Suppressor macrophage (primary cell): ENCODE data around the gene SLC39A3.
"Not testable (repeated sequence)": the region's sequence is repeated elsewhere in the genome, so short reads cannot be mapped to it uniquely, and the experiment has no call there.

Experiments
- DNase-seq, 4 experiments: peaks; one replicate each; pipeline ENCODE4 v3.0.0-alpha.2; 2020 to 2022

Gene SLC39A3

GRCh38 chr19:2721570-2722540 is 18.0 kb downstream of the SLC39A3 start:
- no peak for DNase-seq

GRCh38 chr19:2720777-2721569 is 18.8 kb downstream of the SLC39A3 start, which contains the start of gene DIRAS1:
Gene DIRAS1 (minus strand): TSS chr19:2721372. CDS start chr19:2717806, 3,566 bp downstream.
- peak in 1 of 4 experiments; percentile 49 for DNase-seq

DNA sequence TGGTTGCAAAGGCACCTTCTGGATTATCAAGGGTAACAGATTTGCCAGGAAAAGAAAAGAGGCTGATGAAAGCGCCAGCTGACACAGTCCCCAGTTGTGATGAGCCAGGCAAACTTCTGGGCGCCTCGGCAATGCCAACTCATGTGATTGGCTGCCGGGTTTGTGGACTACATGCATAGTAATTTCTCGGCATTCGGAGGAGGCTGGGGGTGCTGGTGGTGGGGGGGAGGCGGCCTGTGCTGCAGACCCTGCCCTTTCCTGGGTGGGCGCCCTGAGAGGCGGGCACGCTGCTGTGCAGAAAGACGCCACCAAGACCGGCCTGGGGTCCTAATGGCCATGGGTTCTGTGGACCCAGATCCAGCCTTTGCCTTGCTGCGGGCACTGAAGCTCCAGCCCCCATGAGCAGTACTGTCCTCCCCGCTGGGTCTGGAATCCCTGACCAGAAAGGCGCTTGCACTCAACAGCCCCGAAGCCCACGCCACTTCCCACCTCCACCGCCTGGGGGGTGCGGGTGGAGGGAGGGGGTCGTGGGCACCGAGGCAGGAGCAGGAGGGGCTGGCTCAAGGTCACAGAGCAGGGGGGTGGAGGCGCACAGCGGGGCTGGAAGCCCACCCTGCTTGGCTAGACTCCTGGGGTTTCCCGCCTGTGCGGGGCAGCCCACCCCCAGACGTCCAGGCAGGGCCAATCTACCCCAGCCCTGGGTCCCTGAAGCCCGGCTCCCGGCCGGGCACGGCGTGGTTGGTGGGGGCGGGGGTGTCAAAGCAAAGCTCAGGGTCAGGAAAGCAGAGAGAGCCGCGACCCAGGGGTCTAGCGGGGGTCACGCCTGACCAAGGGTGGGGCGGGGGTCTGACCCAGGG is 19.7 kb downstream of the SLC39A3 start:
- peak; percentile 43 to 62 (median 53) for DNase-seq

GRCh38 chr19:2719232-2719735 is 20.5 kb downstream of the SLC39A3 start:
- DNase-seq = no peak

- no peak for DNase-seq
Measured at GRCh38 chr19:2717638-2718541, 21.9 kb downstream of the SLC39A3 start.

- no peak for DNase-seq
Measured at GRCh38 chr19:2716722-2717637, 22.8 kb downstream of the SLC39A3 start.

DNA sequence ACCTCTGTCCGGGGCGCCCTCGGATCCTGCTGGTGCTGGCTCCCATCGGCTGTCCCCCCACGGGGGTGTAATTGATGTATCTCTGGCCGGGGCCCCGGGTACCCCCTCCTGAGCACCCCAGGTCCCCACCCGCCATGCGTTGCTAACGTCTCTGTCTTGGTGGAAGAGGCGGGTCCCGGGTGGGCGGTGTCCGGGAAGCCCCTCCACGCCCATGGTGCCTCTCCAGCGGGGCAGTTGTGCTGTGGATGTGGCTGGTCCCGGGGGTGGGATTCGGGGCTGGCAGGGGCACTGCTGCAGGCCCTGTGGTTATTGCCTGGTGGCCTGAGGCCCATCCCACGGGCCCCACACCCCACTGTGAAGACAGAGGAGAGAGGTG is 23.6 kb downstream of the SLC39A3 start:
- no peak for DNase-seq

- DNase-seq = no peak
Measured at GRCh38 chr19:2715470-2716274, 24.1 kb downstream of the SLC39A3 start.

- no peak for DNase-seq
Measured at GRCh38 chr19:2714531-2715269, 25.1 kb downstream of the SLC39A3 start.

GRCh38 chr19:2714102-2714501 is 25.7 kb downstream of the SLC39A3 start:
- not testable (repeated sequence) for DNase-seq

GRCh38 chr19:2713170-2713569 is 26.6 kb downstream of the SLC39A3 start:
- not testable (repeated sequence) for DNase-seq

GRCh38 chr19:2711875-2712205 is 28.0 kb downstream of the SLC39A3 start:
- no peak for DNase-seq

- DNase-seq = peak in 3 of 4 experiments; percentile 50 to 68 (median 63)
Measured at GRCh38 chr19:2711172-2711874, 28.5 kb downstream of the SLC39A3 start.

DNA sequence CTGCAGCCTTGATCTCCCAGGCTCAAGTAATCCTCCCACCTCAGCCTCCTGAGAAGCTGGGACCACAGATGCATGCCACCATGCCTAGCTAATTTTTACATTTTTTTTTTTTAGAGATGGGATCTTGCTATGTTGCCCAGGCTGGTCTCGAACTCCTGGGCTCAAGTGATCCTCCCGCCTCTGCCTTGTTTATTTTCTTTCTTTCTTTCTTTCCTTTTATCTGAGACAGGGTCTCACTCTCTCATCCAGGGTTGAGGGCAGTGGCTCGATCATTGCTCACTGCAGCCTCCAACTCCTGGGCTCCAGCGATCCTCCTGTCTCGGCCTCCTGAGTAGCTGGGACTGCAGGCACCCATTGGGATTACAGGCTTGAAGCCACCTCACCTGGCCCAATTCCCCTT is 33.6 kb downstream of the SLC39A3 start:
- no peak for DNase-seq

DNA sequence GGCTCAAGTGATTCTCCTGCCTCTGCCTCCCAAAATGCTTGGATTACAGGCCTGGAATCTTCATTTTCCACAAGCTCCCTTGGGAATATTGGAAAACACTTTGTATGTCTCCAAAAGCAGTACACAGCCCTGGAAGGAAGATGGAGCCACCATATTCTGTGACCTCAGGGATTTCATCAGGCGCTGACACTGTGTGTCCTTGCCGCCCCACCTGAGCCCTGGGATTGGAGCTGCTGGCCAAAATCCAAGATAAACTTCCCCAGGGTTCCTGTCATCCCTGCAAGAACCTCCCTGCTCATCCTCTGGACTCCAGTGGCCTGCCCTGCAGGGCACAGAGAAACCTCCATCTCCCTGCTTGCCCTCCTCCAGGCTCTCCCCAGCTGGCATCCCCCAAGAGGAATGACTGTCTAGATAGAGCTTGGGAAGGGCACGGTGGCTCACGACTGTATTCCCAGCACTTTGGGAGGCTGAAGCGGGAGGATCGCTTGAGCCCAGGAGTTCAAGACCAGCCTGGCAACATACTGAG is 36.1 kb downstream of the SLC39A3 start:
- DNase-seq = no peak

GRCh38 chr19:2703077-2703437 is 36.8 kb downstream of the SLC39A3 start:
- DNase-seq = no peak
